Stimulated activated CD8-positive, alpha-beta memory T cell treated with anti-CD3 and anti-CD28 coated beads, Interleukin-12 subunit alpha, Interleukin-12 subunit beta, amount 100 ng/mL, for 24 hours (primary cell): Measurements from ENCODE around the gene PLD3.
A peak's percentile ranks its signal among the peaks of the same experiment; 100 is the strongest.
"Not testable (repeated sequence)": the region's sequence is repeated elsewhere in the genome, so short reads cannot be mapped to it uniquely, and the experiment has no call there.

Experiments used
- DNase-seq: peaks from one replicate; pipeline ENCODE4 v3.0.0-alpha.2; 2020; ENCODE audit errors: extremely low read depth

The PLD3 gene

DNA sequence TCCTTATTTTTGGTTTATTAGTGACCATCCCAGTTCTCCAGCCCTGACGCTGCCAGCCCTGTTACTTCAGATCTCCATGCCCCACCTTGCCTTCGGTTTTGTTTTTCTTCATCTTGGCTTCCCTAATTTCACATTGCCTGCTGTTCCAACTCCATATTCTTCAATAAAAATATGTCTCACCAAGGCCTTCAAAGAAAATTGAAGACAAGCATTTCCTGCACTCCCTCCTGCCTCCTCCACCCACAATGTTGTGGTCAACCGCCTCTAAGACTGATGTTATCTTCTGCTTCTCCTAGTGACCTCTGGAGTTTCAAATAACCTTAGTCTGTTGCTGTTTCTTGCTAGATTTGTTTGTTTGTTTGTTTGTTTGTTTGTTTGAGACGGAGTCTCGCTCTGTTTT lies 14.6 kb downstream of the PLD3 start:
- no peak for DNase-seq

DNA sequence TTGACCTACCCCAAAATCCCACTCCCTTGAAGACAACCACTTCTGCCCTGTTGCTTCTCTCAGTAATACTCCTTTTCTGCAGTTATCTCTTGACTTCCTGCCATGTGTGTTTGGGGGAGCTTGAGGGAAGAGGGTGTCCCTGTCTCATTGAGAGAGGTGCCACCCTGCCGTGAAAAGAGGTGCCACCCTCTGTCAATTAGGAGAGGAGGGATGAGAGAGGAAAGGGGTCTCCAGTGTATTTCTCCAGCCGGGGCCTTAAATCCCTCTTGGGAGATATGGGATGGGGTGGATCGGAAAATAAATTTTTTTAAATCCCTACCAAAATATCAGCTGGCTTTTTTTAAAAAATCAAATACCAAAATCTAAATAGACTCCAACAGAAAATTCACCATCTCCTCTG lies 16.5 kb downstream of the PLD3 start:
- no peak for DNase-seq

DNA sequence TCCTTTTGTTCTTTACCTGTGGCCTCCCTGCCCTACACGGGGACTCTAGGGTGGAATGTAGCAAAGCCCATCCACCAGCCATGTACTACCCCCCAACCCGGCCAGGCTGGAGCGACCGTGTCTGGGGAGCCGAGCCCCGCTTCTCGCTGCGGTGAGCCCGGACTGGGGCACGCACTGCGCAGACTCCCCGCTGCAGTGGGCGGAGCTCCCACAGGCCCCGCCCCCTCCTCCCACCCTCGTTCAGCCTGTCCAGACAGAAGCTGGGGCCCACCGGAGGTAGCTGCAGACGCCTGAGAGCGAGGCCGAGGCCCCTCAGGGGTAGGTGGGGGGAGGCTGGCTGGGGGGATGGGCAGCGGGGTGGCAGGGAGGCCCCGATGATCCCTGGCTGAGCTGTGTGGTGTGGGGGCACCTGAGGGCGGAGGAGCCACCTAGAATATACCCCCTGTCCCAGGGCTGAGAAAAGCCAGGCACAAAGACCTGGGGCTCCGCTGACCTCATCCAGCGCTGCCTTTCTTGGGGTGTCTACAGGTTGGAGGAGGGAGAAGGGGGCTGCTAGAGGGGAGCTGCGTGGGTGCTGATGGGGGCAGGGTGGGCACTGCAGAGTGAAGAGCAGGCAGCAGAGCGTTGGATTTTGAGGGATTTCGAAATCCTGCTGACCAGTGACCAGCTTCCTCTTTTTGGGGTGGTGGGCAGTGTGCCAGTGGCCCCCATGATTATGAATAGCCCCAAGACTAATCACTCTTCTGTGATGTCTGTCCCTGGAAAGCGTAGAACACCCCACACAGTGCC lies 17.3 kb downstream of the PLD3 start:
- DNase-seq: peak; percentile 10

DNA sequence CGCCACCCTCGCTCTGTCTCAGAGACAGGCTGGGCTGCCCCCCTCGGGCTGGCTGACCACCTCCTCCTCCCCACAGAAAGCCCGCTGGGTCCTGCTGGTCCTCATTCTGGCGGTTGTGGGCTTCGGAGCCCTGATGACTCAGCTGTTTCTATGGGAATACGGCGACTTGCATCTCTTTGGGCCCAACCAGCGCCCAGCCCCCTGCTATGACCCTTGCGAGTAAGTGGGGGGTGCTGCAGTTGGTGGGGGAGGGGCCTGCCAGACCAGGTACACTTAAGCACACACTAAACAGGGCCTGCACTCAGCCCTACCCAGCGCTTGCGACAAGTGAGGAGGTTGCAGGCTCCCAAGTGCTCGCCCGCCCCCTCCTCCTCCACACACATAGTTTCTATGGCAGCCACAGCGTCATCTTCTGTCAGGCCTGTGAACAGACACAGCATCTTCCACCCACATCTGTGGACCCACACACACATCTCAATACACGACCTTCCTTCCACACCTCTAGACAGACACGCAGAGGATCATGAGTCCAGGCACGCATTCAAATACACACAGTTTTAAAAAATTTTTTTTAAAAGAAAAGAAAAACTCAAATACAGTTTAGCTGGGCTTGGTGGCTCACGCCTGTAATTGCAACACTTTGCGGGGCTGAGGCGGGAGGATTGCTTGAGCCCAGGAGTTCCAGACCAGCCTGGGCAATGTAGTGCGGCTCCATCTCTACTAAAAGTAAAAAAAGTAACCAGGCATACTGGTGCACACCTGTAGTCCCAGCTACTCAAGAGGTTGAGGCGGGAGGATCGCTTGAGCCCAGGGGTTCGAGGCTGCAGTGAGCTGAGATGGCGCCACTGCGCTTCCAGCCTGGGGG lies 18.4 kb downstream of the PLD3 start:
- no peak for DNase-seq

DNA sequence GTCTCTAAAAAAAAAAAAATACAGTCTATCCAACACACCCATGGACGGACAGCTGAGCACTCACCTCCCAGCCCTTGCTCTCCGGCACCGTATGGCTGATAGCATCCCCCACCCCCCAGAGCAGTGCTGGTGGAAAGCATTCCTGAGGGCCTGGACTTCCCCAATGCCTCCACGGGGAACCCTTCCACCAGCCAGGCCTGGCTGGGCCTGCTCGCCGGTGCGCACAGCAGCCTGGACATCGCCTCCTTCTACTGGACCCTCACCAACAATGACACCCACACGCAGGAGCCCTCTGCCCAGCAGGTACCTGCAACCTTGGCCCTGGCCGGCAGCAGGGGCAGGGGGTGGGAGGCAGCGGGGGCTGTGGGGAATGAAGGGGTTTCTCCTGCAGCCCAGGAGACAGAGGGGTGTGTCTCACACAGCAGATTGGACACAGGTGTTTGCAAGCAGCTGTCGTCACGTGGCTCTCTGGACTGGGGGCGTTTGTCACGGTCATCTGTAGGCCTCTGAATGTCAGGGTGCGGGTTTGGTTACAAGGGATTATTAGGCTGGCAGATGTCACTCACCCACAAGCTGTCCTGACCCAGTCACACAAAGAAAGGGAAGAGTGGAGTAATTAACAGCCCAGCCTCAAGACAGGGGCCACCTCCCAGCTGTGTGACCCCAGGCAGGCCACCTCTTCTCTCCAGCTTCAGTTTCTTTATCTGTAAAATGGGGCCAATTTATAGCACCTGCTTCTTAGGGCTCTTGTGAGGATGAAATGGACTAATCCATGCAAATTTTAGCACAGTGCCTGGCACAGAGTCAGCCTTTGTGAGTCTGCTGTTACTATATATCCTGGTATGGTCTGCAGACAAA lies 19.3 kb downstream of the PLD3 start:
- no peak for DNase-seq

DNA sequence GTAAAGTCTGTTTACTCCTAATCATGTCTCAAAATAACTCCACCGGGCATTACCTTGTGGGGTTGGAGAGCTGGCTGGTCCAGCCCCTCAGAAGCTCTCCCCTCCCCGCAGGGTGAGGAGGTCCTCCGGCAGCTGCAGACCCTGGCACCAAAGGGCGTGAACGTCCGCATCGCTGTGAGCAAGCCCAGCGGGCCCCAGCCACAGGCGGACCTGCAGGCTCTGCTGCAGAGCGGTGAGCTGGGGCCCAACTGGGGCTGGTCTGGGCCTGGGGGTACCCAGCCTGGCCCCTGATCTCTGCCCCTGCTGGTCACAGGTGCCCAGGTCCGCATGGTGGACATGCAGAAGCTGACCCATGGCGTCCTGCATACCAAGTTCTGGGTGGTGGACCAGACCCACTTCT lies 21.3 kb downstream of the PLD3 start:
- DNase-seq: no peak

DNA sequence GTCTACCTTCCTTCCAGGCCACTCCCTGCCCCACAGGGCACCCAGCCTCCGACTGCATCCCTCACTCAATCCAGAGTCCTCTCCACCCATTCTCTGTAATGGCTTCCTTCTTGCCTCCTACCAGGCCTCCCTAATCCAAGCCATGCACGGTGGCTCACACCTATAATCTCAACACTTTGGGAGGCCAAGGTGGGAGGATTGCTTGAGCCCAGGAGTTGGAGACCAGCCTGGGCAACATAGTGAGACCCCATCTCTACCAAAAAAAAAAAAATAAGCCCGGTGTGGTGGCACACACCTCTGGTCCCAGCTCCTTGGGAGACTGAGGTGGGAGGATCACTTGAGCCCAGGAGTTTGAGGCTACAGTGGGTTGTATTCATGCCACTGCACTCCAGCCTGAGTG lies 21.8 kb downstream of the PLD3 start:
- DNase-seq: not testable (repeated sequence)

DNA sequence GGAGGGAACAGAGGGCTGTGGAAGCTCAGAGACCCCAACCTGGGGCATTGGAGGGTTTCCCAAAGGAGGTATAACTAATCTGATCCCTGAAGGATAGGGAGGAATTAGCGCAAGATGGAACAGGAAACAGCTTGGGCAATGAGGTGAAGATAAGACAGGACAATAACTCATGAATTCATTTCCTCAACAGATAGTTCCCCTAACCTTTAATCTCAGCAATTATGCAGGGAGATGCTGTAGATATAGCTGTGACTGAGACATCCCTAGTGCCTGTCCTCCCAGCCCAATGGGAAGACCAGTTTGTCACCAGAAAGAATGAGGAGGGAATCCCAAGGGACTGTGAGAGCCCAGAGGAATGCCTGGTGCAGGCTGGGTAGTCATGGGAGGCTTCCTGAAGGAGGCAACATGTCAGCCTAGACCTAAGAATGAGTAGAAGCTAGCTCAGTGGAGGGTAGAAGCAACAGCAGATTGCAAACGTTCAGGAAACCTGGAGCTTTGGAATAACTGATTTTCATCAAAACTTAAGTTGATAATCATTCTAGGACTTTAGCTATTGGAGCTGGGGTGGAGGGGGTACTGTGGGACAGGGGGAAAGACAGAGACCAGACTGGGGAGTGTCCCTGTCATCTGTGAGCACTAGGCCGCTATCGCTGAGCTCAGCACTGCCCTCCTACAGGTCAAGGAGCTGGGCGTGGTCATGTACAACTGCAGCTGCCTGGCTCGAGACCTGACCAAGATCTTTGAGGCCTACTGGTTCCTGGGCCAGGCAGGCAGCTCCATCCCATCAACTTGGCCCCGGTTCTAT lies 22.7 kb downstream of the PLD3 start:
- no peak for DNase-seq

DNA sequence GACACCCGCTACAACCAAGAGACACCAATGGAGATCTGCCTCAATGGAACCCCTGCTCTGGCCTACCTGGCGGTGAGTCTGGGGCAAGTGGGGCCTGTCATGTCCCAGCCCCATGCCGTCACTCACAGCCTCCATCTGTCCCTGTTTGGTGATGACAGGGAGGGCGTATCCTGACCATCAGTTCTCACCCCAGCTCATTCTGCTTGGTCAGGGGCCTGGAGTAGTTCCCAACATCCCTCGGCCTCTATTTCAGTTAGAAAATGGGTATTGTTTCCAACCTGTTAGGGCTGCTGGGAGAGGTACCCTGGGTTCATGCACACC lies 23.3 kb downstream of the PLD3 start:
- no peak for DNase-seq

DNA sequence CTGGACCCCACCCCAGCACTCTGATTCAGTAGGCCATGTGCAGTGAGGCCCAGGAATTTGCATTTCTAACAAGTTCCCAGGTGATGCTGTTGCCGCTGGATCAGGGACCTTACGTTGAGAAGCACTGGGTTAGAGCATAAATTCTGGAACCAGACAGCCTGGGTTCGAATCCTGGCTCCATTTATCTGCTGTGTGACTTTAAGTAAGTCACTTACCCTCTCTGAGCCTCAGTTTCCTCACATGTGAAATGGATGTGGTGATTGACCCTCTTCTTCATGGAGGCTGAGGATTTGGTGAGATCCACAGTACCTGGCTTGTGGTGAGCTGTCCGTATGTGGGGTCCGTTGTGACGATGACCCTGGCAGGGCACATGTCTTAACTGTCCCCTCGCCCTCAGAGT lies 25.6 kb downstream of the PLD3 start:
- no peak for DNase-seq

DNA sequence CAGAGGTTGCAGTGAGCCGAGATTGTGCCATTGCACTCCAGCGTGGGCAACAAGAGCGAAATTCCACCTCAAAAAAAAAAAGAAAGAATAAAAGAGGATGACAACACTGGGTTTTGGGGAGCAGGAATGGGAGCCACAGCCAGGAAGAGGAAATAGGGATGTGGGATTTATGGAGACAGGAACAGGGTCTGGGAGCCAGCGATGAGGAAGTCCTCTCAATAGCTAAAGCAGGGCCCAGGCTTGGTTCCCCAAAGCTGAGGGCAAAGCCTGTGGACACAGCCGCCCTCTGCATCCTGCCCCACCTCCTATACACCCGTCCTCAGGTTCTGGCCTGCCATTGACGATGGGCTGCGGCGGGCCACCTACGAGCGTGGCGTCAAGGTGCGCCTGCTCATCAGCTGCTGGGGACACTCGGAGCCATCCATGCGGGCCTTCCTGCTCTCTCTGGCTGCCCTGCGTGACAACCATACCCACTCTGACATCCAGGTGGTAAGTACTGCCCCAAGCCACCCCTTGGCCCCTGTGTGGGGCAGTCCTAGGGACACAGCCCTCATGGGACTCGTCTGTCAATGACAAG lies 27.9 kb downstream of the PLD3 start:
- no peak for DNase-seq

DNA sequence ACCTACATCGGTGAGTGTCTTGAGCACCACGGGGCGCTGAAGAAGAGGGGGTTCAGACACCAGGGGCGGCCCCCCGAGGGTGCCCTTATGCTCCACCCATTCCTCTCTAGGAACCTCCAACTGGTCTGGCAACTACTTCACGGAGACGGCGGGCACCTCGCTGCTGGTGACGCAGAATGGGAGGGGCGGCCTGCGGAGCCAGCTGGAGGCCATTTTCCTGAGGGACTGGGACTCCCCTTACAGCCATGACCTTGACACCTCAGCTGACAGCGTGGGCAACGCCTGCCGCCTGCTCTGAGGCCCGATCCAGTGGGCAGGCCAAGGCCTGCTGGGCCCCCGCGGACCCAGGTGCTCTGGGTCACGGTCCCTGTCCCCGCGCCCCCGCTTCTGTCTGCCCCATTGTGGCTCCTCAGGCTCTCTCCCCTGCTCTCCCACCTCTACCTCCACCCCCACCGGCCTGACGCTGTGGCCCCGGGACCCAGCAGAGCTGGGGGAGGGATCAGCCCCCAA lies 29.4 kb downstream of the PLD3 start:
- DNase-seq: no peak

DNA sequence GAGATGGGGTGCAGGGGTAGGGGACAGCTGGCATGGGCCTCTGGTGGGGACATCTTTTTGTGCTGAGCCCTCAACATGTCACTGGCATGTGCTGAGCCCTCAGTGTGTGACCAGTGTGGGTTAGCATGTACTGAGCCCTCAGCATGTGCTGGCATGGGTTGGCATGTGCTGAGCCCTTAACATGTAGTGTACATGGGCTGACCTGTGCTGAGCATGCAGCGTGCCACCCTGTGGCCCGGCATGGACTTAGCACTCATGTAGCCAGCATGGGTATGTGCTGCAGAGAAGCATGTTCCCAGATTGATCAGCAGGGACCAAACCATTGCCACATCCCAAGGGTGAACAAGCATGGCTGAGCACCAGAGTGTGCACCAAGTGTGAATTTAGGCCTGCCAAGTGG lies 30.0 kb downstream of the PLD3 start:
- DNase-seq: no peak

DNA sequence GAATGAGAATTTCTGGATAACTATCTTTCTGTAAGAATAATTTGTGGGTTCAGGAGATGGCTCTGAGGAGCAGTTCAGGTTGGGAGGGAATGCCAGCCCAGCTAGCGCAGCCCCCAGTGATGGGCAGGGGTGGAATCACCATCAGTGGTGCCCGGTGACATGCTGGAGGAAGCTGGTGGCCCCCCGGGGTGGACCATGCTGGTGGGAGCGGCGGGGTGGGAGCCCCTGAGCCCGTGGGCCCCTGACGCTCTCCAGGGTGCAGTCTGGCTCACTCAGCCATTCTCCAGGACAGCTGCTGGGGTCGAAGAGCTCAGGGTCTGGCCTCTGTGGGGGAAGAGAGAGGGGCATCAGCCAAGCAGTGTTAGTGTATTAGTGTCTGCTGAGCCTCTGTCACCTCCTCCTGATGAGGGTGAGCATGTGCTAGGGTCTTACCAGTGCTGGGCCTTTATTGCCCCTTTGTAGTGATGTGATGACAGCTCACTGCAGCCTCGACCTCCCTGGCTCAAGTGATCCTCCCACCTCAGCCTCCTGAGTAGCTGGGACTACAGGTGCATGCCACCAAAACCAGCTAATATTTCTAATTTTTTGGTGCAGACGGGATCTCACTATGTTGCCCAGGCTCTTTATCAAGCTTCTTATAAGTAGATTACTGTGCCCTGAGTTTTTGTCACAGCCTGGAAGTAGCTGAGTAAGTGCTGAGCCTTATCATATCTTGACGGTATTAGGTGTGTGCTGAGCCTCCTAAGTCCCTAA lies 31.1 kb downstream of the PLD3 start:
- no peak for DNase-seq

DNA sequence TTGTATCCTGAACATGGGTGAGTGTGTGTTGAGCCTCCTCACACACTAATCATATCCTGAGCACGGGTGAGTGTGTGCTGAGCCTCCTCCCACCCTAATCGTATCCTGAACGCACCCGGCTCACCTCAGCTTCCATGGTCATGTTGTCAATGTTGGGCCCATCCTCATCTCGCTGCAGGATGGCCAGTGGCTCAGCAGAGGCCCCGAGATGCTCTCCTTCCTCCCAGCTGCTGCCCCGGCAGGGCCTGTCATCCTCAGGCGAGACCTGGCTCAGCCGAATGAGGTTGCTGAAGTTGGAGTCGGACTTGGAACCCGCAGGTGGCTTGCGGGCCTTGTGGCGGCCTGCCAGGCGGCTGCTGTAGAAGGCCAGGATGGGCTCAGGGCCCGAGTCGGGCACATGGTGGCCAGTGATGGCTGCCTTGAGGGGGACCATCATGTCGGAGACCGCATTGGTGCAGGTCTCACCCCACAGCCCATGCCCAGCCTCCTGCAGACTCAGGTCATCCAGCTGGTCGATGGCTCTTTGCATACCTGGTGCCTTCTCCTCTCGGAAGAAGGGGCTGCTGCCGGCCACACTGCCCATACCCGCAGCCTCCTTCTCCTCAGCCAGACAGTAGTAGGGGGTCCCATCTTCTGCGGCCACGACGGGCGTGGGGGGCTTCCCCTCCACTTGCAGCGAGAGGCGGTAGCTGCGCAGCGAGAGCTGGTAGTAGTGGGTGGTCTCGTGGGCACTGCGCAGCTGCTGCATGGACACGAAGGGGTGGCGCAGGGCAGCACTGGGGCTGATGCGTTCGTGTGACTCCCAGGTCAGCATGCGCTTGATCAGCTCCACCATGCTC lies 31.9 kb downstream of the PLD3 start:
- no peak for DNase-seq

DNA sequence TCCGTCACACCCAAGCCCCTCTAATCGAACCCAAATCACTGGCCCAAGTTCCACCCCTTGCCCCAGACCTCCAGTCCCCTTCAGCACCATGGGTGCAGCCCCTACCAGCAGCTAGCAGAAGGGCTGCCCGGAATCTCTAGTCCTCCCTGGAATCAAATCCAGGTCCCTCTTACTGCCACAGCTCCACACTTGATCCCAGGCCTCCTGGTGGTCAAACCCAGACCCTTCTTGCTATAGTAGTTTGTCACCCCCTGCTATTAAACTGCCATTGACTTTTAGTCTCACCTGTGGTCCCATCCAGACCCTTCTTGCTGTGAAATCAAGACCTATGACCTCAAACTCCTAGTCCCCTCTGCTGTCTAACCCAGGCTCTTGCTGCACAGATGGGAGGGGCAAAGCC lies 32.8 kb downstream of the PLD3 start:
- no peak for DNase-seq

DNA sequence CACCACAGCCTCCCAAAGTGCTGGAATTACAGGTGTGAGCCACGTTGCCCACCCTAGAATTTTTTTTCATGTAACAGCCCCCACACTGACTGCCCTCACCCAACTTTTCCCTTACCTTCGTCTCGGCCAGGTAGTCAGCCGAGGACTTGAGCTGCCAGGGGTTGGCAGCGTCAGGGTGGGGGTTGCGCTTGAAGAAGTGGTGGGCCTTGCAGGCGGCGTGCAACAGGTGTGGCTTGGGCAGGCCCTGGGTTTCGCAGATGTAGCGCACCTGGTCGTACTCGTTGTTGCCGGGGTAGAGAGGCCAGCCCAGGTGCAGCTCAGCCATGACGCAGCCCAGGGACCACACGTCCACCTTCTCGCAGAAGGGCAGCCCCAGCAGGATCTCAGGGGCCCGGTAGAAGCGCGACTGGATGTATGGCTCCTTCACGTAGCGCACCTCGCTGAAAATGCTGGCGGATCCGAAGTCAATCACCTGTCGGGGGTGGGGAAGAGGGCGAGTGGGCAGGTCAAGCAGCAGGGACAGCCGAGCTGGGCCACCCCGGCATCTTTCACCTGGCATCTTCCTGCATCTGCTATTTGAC lies 35.3 kb downstream of the PLD3 start:
- no peak for DNase-seq

DNA sequence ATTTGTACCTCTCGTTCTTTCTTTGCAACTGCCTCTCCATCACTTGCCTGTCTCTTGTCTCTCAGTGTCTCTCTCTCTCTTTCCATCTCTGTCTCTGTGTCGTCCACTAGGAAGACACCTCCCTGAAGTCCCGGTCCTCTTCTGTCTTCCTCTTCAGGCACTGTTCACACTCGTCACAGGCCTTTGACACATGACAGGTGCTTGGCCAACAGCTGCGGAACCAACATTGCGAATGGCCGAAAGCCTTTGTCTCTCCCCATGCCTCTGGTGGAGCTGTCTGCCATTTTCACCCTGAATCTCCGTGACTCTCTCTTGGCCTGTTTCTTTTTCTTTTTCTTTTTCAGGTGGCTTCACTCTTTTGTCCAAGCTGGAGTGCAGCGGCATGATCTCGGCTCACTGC lies 38.7 kb downstream of the PLD3 start:
- DNase-seq: no peak

DNA sequence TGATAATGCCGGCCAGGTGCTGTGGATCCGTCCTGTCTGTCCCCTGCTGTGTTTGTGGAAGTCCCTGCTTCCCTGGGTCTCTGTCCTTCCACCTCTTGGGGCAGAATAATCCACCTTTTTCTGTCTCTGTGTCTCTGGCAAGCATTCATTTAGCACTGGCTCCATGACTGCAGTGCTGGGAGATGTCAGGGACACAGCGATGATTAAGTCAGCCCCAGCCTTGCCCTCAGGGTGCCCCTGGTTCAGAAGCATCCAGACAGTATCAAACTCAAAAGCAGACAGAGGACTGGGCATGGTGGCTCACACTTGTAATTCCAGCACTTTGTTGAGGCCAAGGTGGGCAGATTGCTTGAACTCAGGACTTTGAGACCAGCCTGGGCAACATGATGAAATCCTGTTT lies 40.0 kb downstream of the PLD3 start:
- no peak for DNase-seq
